H9 (cell line): Measurements from ENCODE around the gene L1CAM. TPM values are rescaled to one million over a fixed set of nuclear protein-coding genes. Genes with fewer than 3 reads are reported as not detected.

ENCODE experiments used
- DNase-seq: peaks from one replicate; pipeline ENCODE4 v3.0.0-alpha.2; 2017
- H2AFZ ChIP-seq: one replicate; pipeline ENCODE4 v1.6.1; 2013; ENCODE audit warnings: mild to moderate bottlenecking, low read length, control low read depth, moderate library complexity
- H2AK5ac ChIP-seq: 2 replicates; pipeline ENCODE4 v1.6.1; 2013; ENCODE audit warnings: low read length, control low read depth, mixed read lengths; ENCODE audit not compliant: insufficient read length
- H2BK120ac ChIP-seq: one replicate; pipeline ENCODE4 v1.6.1; 2013; ENCODE audit warnings: low read depth, mild to moderate bottlenecking, low read length, control low read depth, inconsistent platforms; ENCODE audit not compliant: poor library complexity, severe bottlenecking
- H2BK12ac ChIP-seq: 2 replicates; pipeline ENCODE4 v1.6.1; 2013; ENCODE audit warnings: low read length, control low read depth, mixed read lengths, low read depth; ENCODE audit not compliant: insufficient read length
- H2BK15ac ChIP-seq: 2 replicates; pipeline ENCODE4 v1.6.1; 2013; ENCODE audit warnings: low read depth, low read length, control low read depth
- H2BK20ac ChIP-seq: one replicate; pipeline ENCODE4 v1.6.1; 2013; ENCODE audit warnings: low read depth, mild to moderate bottlenecking, low read length, control low read depth, inconsistent platforms; ENCODE audit not compliant: poor library complexity, severe bottlenecking
- H2BK5ac ChIP-seq: 2 replicates; pipeline ENCODE4 v1.6.1; 2013; ENCODE audit warnings: low read length, control low read depth, mixed read lengths; ENCODE audit not compliant: insufficient read length
- H3K14ac ChIP-seq: 2 replicates; pipeline ENCODE4 v1.6.1; 2013; ENCODE audit warnings: low read length, control low read depth; ENCODE audit not compliant: insufficient read depth
- H3K18ac ChIP-seq: 2 replicates; pipeline ENCODE4 v1.6.1; 2013; ENCODE audit warnings: low read depth, mild to moderate bottlenecking, mixed read lengths, low read length, control low read depth; ENCODE audit not compliant: insufficient read length
- H3K23ac ChIP-seq: 2 replicates; pipeline ENCODE4 v1.6.1; 2013; ENCODE audit warnings: low read length, control low read depth, mixed read lengths, low read depth; ENCODE audit not compliant: insufficient read length
- H3K23me2 ChIP-seq: 2 replicates; pipeline ENCODE4 v1.6.1; 2013; ENCODE audit warnings: low read depth, mild to moderate bottlenecking, mixed read lengths, low read length, control low read depth; ENCODE audit not compliant: insufficient read length, poor library complexity, severe bottlenecking
- H3K27ac ChIP-seq: 2 replicates; pipeline ENCODE4 v1.5.1; 2013; ENCODE audit warnings: low read length, control low read depth, mixed read lengths, low read depth; ENCODE audit not compliant: insufficient read length
- H3K27me3 ChIP-seq: 2 replicates; pipeline ENCODE4 v1.6.1; 2013; ENCODE audit warnings: low read length, control low read depth, inconsistent platforms; ENCODE audit not compliant: insufficient read depth
- H3K4ac ChIP-seq: 2 replicates; pipeline ENCODE4 v1.6.1; 2013; ENCODE audit warnings: low read depth, mild to moderate bottlenecking, control low read depth, inconsistent platforms, low read length, moderate library complexity
- H3K4me1 ChIP-seq: 2 replicates; pipeline ENCODE4 v1.6.1; 2013; ENCODE audit warnings: low read length, control low read depth, inconsistent platforms; ENCODE audit not compliant: insufficient read depth
- H3K4me2 ChIP-seq: 2 replicates; pipeline ENCODE4 v1.6.1; 2013; ENCODE audit warnings: low read length, control low read depth, mixed read lengths; ENCODE audit not compliant: insufficient read length, insufficient read depth
- H3K56ac ChIP-seq: 2 replicates; pipeline ENCODE4 v1.6.1; 2013; ENCODE audit warnings: low read depth, mild to moderate bottlenecking, mixed read lengths, low read length, control low read depth; ENCODE audit not compliant: insufficient read length
- H3K79me1 ChIP-seq: 2 replicates; pipeline ENCODE4 v1.6.1; 2013; ENCODE audit warnings: low read depth, mild to moderate bottlenecking, moderate library complexity, low read length, control low read depth, inconsistent platforms; ENCODE audit not compliant: insufficient read depth, poor library complexity, severe bottlenecking
- H3K79me2 ChIP-seq: 2 replicates; pipeline ENCODE4 v1.6.1; 2013; ENCODE audit warnings: low read length, control low read depth, inconsistent platforms; ENCODE audit not compliant: insufficient read depth
- H3K9ac ChIP-seq: 2 replicates; pipeline ENCODE4 v1.6.1; 2013; ENCODE audit warnings: low read length, control low read depth, mixed read lengths; ENCODE audit not compliant: insufficient read length; ENCODE audit errors: extremely low read depth
- H3K9me3 ChIP-seq: one replicate; pipeline ENCODE4 v1.6.1; 2013; ENCODE audit warnings: low read depth, low read length, inconsistent platforms; ENCODE audit not compliant: control insufficient read depth
- H3T11ph ChIP-seq: one replicate; pipeline ENCODE4 v1.6.1; 2013; ENCODE audit warnings: mild to moderate bottlenecking, low read length, control low read depth, inconsistent platforms
- H4K20me1 ChIP-seq: one replicate; pipeline ENCODE4 v1.6.1; 2013; ENCODE audit not compliant: control insufficient read depth, insufficient read length, insufficient read depth
- H4K5ac ChIP-seq: 2 replicates; pipeline ENCODE4 v1.6.1; 2013; ENCODE audit warnings: low read depth, mild to moderate bottlenecking, mixed read lengths, low read length, control low read depth; ENCODE audit not compliant: insufficient read length
- H4K8ac ChIP-seq: replicated peaks from 2 replicates; pipeline ENCODE4 v1.6.1; 2013; ENCODE audit warnings: low read length, control low read depth, mixed read lengths, low read depth; ENCODE audit not compliant: insufficient read length
- H4K91ac ChIP-seq: 2 replicates; pipeline ENCODE4 v1.6.1; 2013; ENCODE audit warnings: low read depth, mild to moderate bottlenecking, moderate library complexity, mixed read lengths, low read length, control low read depth; ENCODE audit not compliant: insufficient read length
- H3K27ac Mint-ChIP-seq, 3 experiments: 2 replicates in 2 of 3; 3 replicates in 1 of 3; pipeline ENCODE4 v1.8.0; 2020 to 2021; ENCODE audit warnings: mixed read lengths in 3 of 3, mild to moderate bottlenecking in 1 of 3, moderate library complexity in 1 of 3
- H3K27me3 Mint-ChIP-seq: 2 replicates; pipeline ENCODE4 v1.8.0; 2021; ENCODE audit warnings: low read depth, mild to moderate bottlenecking, moderate library complexity, mixed read lengths
- H3K36me3 Mint-ChIP-seq, 3 experiments: 2 replicates in 2 of 3; 3 replicates in 1 of 3; pipeline ENCODE4 v1.8.0; 2020 to 2021; ENCODE audit warnings: low read depth in 3 of 3, mixed read lengths in 3 of 3; ENCODE audit not compliant: insufficient read depth in 1 of 3
- H3K4me1 Mint-ChIP-seq, 2 experiments: 2 replicates each; pipeline ENCODE4 v1.8.0; 2020; ENCODE audit warnings: mixed read lengths in 2 of 2
- H3K4me3 Mint-ChIP-seq, 2 experiments: 2 replicates in 1 of 2; 3 replicates in 1 of 2; pipeline ENCODE4 v1.8.0; 2020 to 2021; ENCODE audit warnings: mild to moderate bottlenecking in 2 of 2, mixed read lengths in 2 of 2, moderate library complexity in 1 of 2
- H3K9me3 Mint-ChIP-seq, 2 experiments: 2 replicates in 1 of 2; 3 replicates in 1 of 2; pipeline ENCODE4 v1.8.0; 2020; ENCODE audit warnings: mild to moderate bottlenecking in 2 of 2, mixed read lengths in 2 of 2, moderate library complexity in 1 of 2
- WGBS: extraction: QIAGEN DNeasy Blood & Tissue Kit; methylation state at CpG from one replicate; pipeline ENCODE4 v1.1.7; 2013; ENCODE audit warnings: missing lambda C conversion rate, low lambda C conversion rate, mixed read lengths; ENCODE audit not compliant: insufficient read length; ENCODE audit errors: extremely low coverage; 5-methylcytosine and 5-hydroxymethylcytosine counted together
- total RNA-seq: library from RNA; stranded (reverse); gene quantifications from 2 replicates; pipeline ENCODE4 v1.2.1, GENCODE V29; 2021
- TF ChIP-seq, protein P1 (sequence below): fragments of 200-600 bp; sonication (generic); conservative IDR thresholded peaks from 3 replicates; pipeline ENCODE4 v1.8.0; 2021; ENCODE audit warnings: antibody characterized with exemption, mild to moderate bottlenecking

The L1CAM gene
- total RNA-seq, 1 experiment from 2014 or later: 22.7 TPM

DNA sequence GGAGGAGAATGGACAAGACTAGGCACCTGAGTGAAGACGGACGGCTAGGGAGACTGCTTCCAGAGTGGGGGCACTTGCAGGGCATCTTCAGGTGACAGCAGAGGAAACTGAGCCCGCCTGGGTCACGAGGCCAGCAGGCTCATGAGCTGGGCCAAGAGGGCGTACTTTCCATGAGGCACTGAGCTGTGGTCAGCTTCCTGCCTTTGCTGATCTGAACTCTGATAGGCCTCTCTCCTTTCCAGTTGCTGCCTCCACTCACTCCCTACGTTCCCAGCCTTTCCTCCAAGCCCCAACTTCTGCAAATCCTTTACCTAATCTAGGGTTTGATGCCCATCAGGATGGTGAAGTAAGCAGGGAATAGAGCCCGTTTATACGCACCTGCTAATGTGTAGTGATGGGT lies 1.4 kb upstream of the L1CAM start:
- H3T11ph ChIP-seq: no peak overlapping the region
- no peak overlapping the region for H4K5ac ChIP-seq
- Mint-ChIP-seq H3K27ac (0 out of 7 replicates have a peak overlapping the region, but pooled peaks of 1 of the 3 experiments have one; percentile 70), H3K4me3 (no peak overlapping the region; a peak in 1 of 5 replicates), H3K4me1 (peaks cover 9 to 23% of the 10 kb centered on the region in 2 experiments), H3K27me3 (peaks cover 26% of the 10 kb centered on the region), H3K36me3 (peaks cover 4 to 16% (median 11%) of the 10 kb centered on the region in 3 experiments; a peak in 6 of 7 replicates), H3K9me3 (peaks cover 53 to 65% of the 10 kb centered on the region in 2 experiments)
- no peak overlapping the region for H3K14ac ChIP-seq
- no peak overlapping the region for H2BK20ac ChIP-seq
- no peak overlapping the region for H2BK5ac ChIP-seq
- no peak overlapping the region for H4K91ac ChIP-seq
- H3K23ac ChIP-seq: no peak overlapping the region
- H4K20me1 ChIP-seq: no peaks in the 10 kb centered on the region
- H3K27me3 ChIP-seq: no peaks in the 10 kb centered on the region
- H2AK5ac ChIP-seq: no peak overlapping the region
- H3K27ac ChIP-seq: no peak overlapping the region
- H2BK120ac ChIP-seq: no peak overlapping the region
- H2BK15ac ChIP-seq: no peak overlapping the region
- H3K79me1 ChIP-seq: no peaks in the 10 kb centered on the region
- H3K4ac ChIP-seq: no peak overlapping the region
- H3K23me2 ChIP-seq: peaks cover 4% of the 10 kb centered on the region
- DNase-seq: no peak
- no peak overlapping the region for H3K56ac ChIP-seq
- H4K8ac ChIP-seq: no peak overlapping the region
- peaks cover 18% of the 10 kb centered on the region for H3K9me3 ChIP-seq
- H3K9ac ChIP-seq: no peak overlapping the region
- WGBS: no CpG with 5 or more reads among the region's 8 CpGs
- H3K4me2 ChIP-seq: no peak overlapping the region
- no peak overlapping the region for H2AFZ ChIP-seq
- H3K18ac ChIP-seq: no peak overlapping the region
- H2BK12ac ChIP-seq: no peak overlapping the region
- no peaks in the 10 kb centered on the region for H3K4me1 ChIP-seq
- TF ChIP-seq, protein P1, sequence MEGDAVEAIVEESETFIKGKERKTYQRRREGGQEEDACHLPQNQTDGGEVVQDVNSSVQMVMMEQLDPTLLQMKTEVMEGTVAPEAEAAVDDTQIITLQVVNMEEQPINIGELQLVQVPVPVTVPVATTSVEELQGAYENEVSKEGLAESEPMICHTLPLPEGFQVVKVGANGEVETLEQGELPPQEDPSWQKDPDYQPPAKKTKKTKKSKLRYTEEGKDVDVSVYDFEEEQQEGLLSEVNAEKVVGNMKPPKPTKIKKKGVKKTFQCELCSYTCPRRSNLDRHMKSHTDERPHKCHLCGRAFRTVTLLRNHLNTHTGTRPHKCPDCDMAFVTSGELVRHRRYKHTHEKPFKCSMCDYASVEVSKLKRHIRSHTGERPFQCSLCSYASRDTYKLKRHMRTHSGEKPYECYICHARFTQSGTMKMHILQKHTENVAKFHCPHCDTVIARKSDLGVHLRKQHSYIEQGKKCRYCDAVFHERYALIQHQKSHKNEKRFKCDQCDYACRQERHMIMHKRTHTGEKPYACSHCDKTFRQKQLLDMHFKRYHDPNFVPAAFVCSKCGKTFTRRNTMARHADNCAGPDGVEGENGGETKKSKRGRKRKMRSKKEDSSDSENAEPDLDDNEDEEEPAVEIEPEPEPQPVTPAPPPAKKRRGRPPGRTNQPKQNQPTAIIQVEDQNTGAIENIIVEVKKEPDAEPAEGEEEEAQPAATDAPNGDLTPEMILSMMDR: no peak
- no peaks in the 10 kb centered on the region for H3K79me2 ChIP-seq
